Heart right ventricle (tissue), 16 donors: ENCODE measurements around the gene CEP95. TPM values are rescaled to one million over a fixed set of nuclear protein-coding genes. Genes with fewer than 3 reads are reported as not detected.
A peak's percentile ranks its signal among the peaks of the same experiment; 100 is the strongest.

ENCODE experiments used
- ATAC-seq, 8 donors: fragments of 200-7000 bp; cut with Tn5 transposase; one replicate each; pipeline ENCODE4 v1.9.1; 2020; ENCODE audit warnings: mild to moderate bottlenecking in 8 of 8, moderate library complexity in 8 of 8, moderate number of reproducible peaks in 1 of 8
- DNase-seq, 2 donors: peaks; one replicate each; pipeline ENCODE4 v3.0.0-alpha.2; 2020
- H3K27ac ChIP-seq, 10 donors: fragments of 200-600 bp; sonication (generic) in 2 of 10; one replicate each; pipeline versions ENCODE4 v1.5.0 to v1.8.0; 2020 to 2022; ENCODE audit warnings: mild to moderate bottlenecking in 3 of 10
- H3K27me3 ChIP-seq, 7 donors: fragments of 200-600 bp; one replicate each; pipeline ENCODE4 v1.8.0; 2021 to 2022; ENCODE audit warnings: mild to moderate bottlenecking in 2 of 7
- H3K36me3 ChIP-seq, 9 donors: fragments of 200-600 bp; sonication (generic) in 1 of 9; one replicate each; pipeline versions ENCODE4 v1.5.0 to v1.8.0; 2020 to 2022; ENCODE audit warnings: mild to moderate bottlenecking in 2 of 9
- H3K4me1 ChIP-seq, 9 donors: fragments of 200-600 bp; sonication (generic) in 1 of 9; one replicate each; pipeline versions ENCODE4 v1.5.0 to v1.8.0; 2020 to 2022; ENCODE audit warnings: mild to moderate bottlenecking in 4 of 9
- H3K4me3 ChIP-seq, 10 donors: fragments of 200-600 bp; sonication (generic) in 2 of 10; one replicate each; pipeline versions ENCODE4 v1.5.0 to v1.8.0; 2020 to 2022; ENCODE audit warnings: mild to moderate bottlenecking in 7 of 10, moderate library complexity in 2 of 10
- H3K9me3 ChIP-seq, 11 donors: fragments of 200-600 bp in 10 of 11; sonication (generic) in 2 of 11; one replicate each; pipeline versions ENCODE4 v1.5.0 to v1.8.0; 2013 to 2022; ENCODE audit warnings: mild to moderate bottlenecking in 2 of 11, control low read depth in 1 of 11, moderate library complexity in 1 of 11
- CTCF ChIP-seq, 9 donors: fragments of 200-600 bp; sonication (generic) in 2 of 9; IDR thresholded peaks; one replicate each; pipeline versions ENCODE4 v1.5.0 to v1.8.0; 2021 to 2022; ENCODE audit warnings: antibody characterized with exemption in 9 of 9, mild to moderate bottlenecking in 5 of 9, moderate library complexity in 1 of 9
- WGBS, 2 donors: extraction: QIAGEN DNeasy Blood & Tissue Kit; methylation state at CpG; one replicate each; pipeline ENCODE4 v1.1.7; 2013; ENCODE audit warnings: inconsistent platforms in 1 of 2; 5-methylcytosine and 5-hydroxymethylcytosine counted together
- intact Hi-C, 10 donors: fragments of 100-400 bp; cut with DNase I; formaldehyde crosslinking; loops; one replicate each; pipeline versions ENCODE4 v1.11.1 to v1.14.2; 2022
- polyA plus RNA-seq, 2 donors: library from polyadenylated mRNA; stranded (reverse); fragments of 200-250 nt; gene quantifications; one replicate each; pipeline ENCODE4 v1.2.3, GENCODE V29; 2013
- total RNA-seq, 10 donors: library from RNA; stranded (reverse); fragmentation: NEBNext Ultra II Directional in 3 of 10; extraction: Animal tissue kit (Norgen Biotek cat#: 25700) in 3 of 10; gene quantifications; one replicate each; pipeline versions ENCODE4 v1.2.1 to v1.2.4, GENCODE V29; 2021 to 2023
- donor health status: Arrhythmogenic right ventricular cardiomyopathy.
- donor health status: ischemic (EF 13 %, LVEDD 7.1; RV severe dilation, severe dysfunction).
- donor health status: healthy with polysubstance abuse.
- donor health status: DM: no; HTN: yes; CAD: no.
- donor health status: DM: no; HTN: no; CAD: no.
- donor health status: ischemic (EF 25% LVEDD 6.9; RV normal size, moderate dysfunction).
- donor health status: ischemic (EF 25% LVEDD 5.7; RV mildly dilated, moderate dysfunction).
- donor health status: healthy.
- donor health status: DM: yes; HTN: yes; CAD: no.
- donor health status: Ischemic cardiomyopathy.
- donor health status: ischemic (EF 35%, LVEDD 5.7; RV mildly dilated, moderate dysfunction).
- donor health status: nonischemic (EF 11% LVEDD 7.7; RV severe dilation, severe dysfunction).
- donor health status: DM: yes; HTN: yes; CAD: no.
- donor health status: PGD.
- donor health status: ischemic (EF 29% LVEDD 5.4; RV normal size, mild dysfunction).
- donor health status: nonischemic (EF 23%, LVEDD 6.1; RV moderate dilation, normal function).

Gene CEP95
- total and polyA plus RNA-seq, 12 donors = 8.6 to 62.4 (median 14.6) TPM

GRCh38 chr17:64503821-64504768 is 2.7 kb upstream of the CEP95 start:
- Histone ChIP-seq H3K27ac (peak overlapping the region in 9 of 10 donors; percentile 86 to 100 (median 99)), H3K36me3 (peaks cover 0 to 65% (median 55%) of the 10 kb centered on the region in 9 donors), H3K9me3 (no peaks in the 10 kb centered on the region), H3K4me3 (peak overlapping the region; percentile 72 to 99 (median 91)), H3K4me1 (peaks cover 8 to 74% (median 68%) of the 10 kb centered on the region in 9 donors), H3K27me3 (no peaks in the 10 kb centered on the region)
- 16 to 27% methylated on average over 7 of the region's 7 CpGs for WGBS, 2 donors
- intact Hi-C loops = loop anchor here in 1 of 10 donors (10.0 kb wide), 1 partner anchor 679 kb away; the partner anchor contains the start of genes FTSJ3 and PSMC5
- no peak for DNase-seq
- TF ChIP-seq CTCF (IDR thresholded peaks at IDR 0.05) = no peak
- no peak for ATAC-seq

GRCh38 chr17:64504769-64505339 is 1.9 kb upstream of the CEP95 start:
- Histone ChIP-seq H3K4me3 (peak overlapping the region; percentile 72 to 99 (median 91)), H3K27me3 (no peaks in the 10 kb centered on the region), H3K36me3 (peaks cover 0 to 65% (median 48%) of the 10 kb centered on the region in 9 donors), H3K9me3 (no peaks in the 10 kb centered on the region), H3K4me1 (peaks cover 8 to 73% (median 68%) of the 10 kb centered on the region in 9 donors), H3K27ac (peak overlapping the region; percentile 86 to 100 (median 99))
- 1% methylated on average over 13 of the region's 13 CpGs for WGBS, 2 donors
- intact Hi-C loops = loop anchor here in 3 of 10 donors (5.0 to 10.0 kb wide), 2 partner anchors 83 to 680 kb away; partner anchors contain the start of genes FTSJ3 (in 1 of the 3) and PSMC5 (in 1 of the 3)
- DNase-seq (peak in 1 of 2 donors; percentile 34), ATAC-seq (no peak)
- TF ChIP-seq CTCF (IDR thresholded peaks at IDR 0.05) = no peak

- DNase-seq = peak; percentile 90 to 94
Observed at GRCh38 chr17:64505340-64506200, 1.2 kb upstream of the CEP95 start.

More at GRCh38 chr17:64505340-64506200, 1.2 kb upstream of the CEP95 start:
- Histone ChIP-seq H3K4me1 (peaks cover 8 to 72% (median 64%) of the 10 kb centered on the region in 9 donors), H3K27me3 (no peaks in the 10 kb centered on the region), H3K27ac (peak overlapping the region; percentile 86 to 100 (median 99)), H3K36me3 (peaks cover 0 to 65% (median 46%) of the 10 kb centered on the region in 9 donors), H3K4me3 (peak overlapping the region; percentile 72 to 99 (median 91)), H3K9me3 (no peaks in the 10 kb centered on the region)
- WGBS, 2 donors = 1% methylated on average over 76 of the region's 76 CpGs
- ATAC-seq = peak; percentile 53 to 84 (median 80)
- TF ChIP-seq CTCF (IDR thresholded peaks at IDR 0.05) = peak in 1 of 9 donors; percentile 9
- intact Hi-C loops = loop anchor here in 4 of 10 donors (1.0 to 10.0 kb wide), 3 partner anchors 8 to 681 kb away; partner anchors contain the start of genes FTSJ3 (in 1 of the 4), POLG2 (in 1 of the 4) and PSMC5 (in 1 of the 4)
